ENCODE results near the gene UTP15. TPM values are rescaled to one million over a fixed set of nuclear protein-coding genes. Genes with fewer than 3 reads are reported as not detected.
A peak's percentile ranks its signal among the peaks of the same experiment; 100 is the strongest.

The UTP15 gene
- total RNA-seq, 4 donors from 2014 or later, result 8.3 to 26.9 (median 15.4) TPM

DNA sequence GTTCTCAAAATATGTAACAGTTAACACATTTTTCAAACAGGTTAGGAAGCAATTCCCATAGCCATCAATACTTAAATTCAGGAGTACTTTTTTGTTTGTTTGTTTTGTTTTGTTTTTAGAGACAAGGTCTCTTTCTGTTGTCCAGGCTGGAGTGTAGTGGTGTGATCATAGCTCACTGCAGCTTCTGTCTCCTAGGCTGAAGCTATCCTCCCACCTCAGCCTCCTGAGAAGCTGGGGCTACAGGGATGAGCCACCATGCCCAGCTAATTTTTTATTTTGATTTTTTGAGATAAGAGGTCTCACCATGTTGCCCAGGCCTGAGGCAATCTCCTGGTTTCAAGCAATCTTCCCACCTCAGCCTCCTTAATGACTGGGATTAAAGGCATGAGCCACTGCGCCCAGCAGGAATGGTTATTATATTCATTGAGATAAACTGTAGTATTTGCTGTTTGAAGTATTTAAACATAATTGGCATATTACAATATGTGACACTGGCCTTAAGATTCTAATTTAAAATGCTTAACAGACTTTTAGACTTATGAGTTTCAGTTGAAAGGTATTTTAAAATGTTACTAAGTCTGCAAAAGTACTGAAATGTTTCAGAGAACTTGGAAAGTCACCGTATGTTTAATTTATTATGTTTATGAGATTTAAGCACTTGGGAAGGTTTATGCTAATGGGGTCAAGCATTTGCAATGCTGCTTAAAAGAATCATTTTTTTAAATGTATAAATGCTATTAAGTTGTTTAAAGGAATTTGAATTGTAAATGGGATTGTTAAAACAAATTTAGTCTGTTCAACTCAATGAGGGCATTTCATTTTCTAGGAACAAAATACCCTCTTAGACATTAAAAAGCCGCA is 17.0 kb downstream of the UTP15 start:
- Histone ChIP-seq H3K27me3 (no peaks in the 10 kb centered on the region), H3K4me1 (no peaks in the 10 kb centered on the region), H3K4me3 (no peak overlapping the region), H3K36me3 (peaks cover 0 to 39% of the 10 kb centered on the region in 2 donors), H3K27ac (no peak overlapping the region), H3K9me3 (no peaks in the 10 kb centered on the region)
- TF ChIP-seq, protein P1, sequence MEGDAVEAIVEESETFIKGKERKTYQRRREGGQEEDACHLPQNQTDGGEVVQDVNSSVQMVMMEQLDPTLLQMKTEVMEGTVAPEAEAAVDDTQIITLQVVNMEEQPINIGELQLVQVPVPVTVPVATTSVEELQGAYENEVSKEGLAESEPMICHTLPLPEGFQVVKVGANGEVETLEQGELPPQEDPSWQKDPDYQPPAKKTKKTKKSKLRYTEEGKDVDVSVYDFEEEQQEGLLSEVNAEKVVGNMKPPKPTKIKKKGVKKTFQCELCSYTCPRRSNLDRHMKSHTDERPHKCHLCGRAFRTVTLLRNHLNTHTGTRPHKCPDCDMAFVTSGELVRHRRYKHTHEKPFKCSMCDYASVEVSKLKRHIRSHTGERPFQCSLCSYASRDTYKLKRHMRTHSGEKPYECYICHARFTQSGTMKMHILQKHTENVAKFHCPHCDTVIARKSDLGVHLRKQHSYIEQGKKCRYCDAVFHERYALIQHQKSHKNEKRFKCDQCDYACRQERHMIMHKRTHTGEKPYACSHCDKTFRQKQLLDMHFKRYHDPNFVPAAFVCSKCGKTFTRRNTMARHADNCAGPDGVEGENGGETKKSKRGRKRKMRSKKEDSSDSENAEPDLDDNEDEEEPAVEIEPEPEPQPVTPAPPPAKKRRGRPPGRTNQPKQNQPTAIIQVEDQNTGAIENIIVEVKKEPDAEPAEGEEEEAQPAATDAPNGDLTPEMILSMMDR (IDR thresholded peaks at IDR 0.05 in 4 of 5, conservative IDR thresholded peaks at IDR 0.05 in 1 of 5), result no peak
- TF ChIP-seq POLR2A (IDR thresholded peaks at IDR 0.05), result no peak
- DNase-seq, result no peak
- no peak for ATAC-seq
- in situ Hi-C loops (cut with MboI; ENCODE audit: low sequenced_read_pairs in 4 of 4) (loop anchor here in 1 of 4 donors (10.0 kb wide), 1 partner anchor 1062 kb away; the partner anchor contains the start of gene ENC1), intact Hi-C loops (cut with DNase I; ENCODE audit: low total_unique reads) (no loop called here)

DNA sequence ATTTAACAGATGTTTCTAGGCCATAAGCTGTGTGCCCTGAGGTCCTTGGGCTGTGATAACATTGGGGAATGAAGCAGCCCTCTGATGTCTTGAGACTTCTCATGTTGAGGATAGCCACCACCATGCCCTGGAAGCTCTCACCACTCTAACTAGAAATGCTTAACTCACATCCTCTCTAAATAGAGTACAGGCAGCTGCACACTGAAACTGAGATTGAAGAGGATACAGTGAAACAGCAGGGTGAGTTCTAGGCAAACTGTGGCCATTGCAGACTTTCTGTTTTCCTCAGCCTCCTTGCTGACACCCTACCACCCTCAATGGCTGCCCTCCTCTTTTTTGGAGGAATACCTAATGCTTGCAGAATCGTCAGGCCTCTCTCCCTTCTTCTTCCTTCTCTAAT is 22.4 kb downstream of the UTP15 start:
- in situ Hi-C loops (cut with MboI; ENCODE audit: low sequenced_read_pairs in 4 of 4), result loop anchor here in 1 of 4 donors (10.0 kb wide), 1 partner anchor 1057 kb away; the partner anchor contains the start of gene ENC1
- H3K27me3 ChIP-seq, result no peaks in the 10 kb centered on the region
- H3K36me3 ChIP-seq, result no peaks in the 10 kb centered on the region
- ATAC-seq, result no peak
- intact Hi-C loops (cut with DNase I; ENCODE audit: low total_unique reads), result no loop called here
- TF ChIP-seq POLR2A (IDR thresholded peaks at IDR 0.05), result no peak
- TF ChIP-seq, protein P1 (IDR thresholded peaks at IDR 0.05 in 4 of 5, conservative IDR thresholded peaks at IDR 0.05 in 1 of 5), result no peak
- no peaks in the 10 kb centered on the region for H3K4me1 ChIP-seq
- no peaks in the 10 kb centered on the region for H3K9me3 ChIP-seq
- no peak overlapping the region for H3K4me3 ChIP-seq
- H3K27ac ChIP-seq, result no peak overlapping the region
- no peak for DNase-seq

GRCh38 chr5:73591102-73591695 is 25.7 kb downstream of the UTP15 start:
- no peak overlapping the region for H3K4me3 ChIP-seq
- DNase-seq, result peak in 1 of 2 donors; percentile 35
- H3K4me1 ChIP-seq, result no peaks in the 10 kb centered on the region
- no peak overlapping the region for H3K27ac ChIP-seq
- no peaks in the 10 kb centered on the region for H3K36me3 ChIP-seq
- in situ Hi-C loops (cut with MboI; ENCODE audit: low sequenced_read_pairs in 4 of 4) (loop anchor here (5.0 kb wide), 1 partner anchor 201 kb away; no protein-coding TSS in a partner anchor), intact Hi-C loops (cut with DNase I; ENCODE audit: low total_unique reads) (loop anchor here (1.0 to 2.0 kb wide), 2 partner anchors 102 to 201 kb away; no protein-coding TSS in a partner anchor)
- no peaks in the 10 kb centered on the region for H3K27me3 ChIP-seq
- ATAC-seq, result peak; percentile 70 to 83
- TF ChIP-seq, protein P1 (IDR thresholded peaks at IDR 0.05 in 4 of 5, conservative IDR thresholded peaks at IDR 0.05 in 1 of 5), result peak; percentile 72 to 91 (median 79)
- no peak for TF ChIP-seq POLR2A (IDR thresholded peaks at IDR 0.05)
- no peaks in the 10 kb centered on the region for H3K9me3 ChIP-seq

DNA sequence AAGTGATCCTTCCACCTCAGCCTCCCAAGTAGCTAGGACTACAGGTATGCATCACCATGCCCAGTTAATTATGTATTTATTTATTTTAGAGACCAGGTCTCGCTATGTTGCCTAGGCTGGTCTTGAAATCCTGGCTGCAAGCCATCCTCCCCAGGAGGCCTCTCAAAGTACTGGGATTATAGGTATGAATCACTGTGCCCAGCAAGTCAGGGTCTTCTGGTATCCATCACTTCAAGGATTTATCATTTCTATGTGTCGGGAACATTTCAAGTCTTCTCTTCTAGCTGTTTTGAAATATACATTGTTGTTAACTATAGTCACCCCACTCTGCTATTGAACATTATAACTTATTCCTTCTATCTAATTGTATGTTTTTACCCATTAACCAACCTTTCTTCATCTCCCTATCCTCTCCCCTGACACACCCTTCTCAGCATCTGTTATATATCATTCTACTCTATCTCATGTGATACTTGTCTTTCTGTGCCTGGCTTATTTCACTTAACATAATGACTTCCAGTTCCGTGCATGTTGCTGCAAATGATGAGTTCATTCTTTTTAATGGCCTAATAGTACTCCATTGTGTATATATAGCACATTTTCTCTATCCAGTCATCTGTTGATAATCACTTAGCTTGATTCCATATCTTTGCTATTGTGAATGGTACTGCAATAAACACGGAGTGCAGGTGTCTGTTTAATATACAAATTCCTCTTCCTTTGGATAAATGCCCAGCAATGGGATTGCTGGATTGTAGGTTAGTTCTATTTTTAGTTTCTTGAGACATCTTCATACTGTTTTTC is 26.4 kb downstream of the UTP15 start:
- Histone ChIP-seq H3K4me1 (no peaks in the 10 kb centered on the region), H3K27ac (no peak overlapping the region), H3K9me3 (no peaks in the 10 kb centered on the region), H3K36me3 (no peaks in the 10 kb centered on the region), H3K4me3 (no peak overlapping the region), H3K27me3 (no peaks in the 10 kb centered on the region)
- TF ChIP-seq, protein P1 (IDR thresholded peaks at IDR 0.05 in 4 of 5, conservative IDR thresholded peaks at IDR 0.05 in 1 of 5), result no peak
- TF ChIP-seq POLR2A (IDR thresholded peaks at IDR 0.05), result no peak
- intact Hi-C loops (cut with DNase I; ENCODE audit: low total_unique reads), result loop anchor here (1.0 to 2.0 kb wide), 2 partner anchors 101 to 200 kb away; no protein-coding TSS in a partner anchor
- ATAC-seq (no peak), DNase-seq (no peak)
- in situ Hi-C loops (cut with MboI; ENCODE audit: low sequenced_read_pairs in 4 of 4), result loop anchor here (5.0 kb wide), 1 partner anchor 200 kb away; no protein-coding TSS in a partner anchor

All from gastrocnemius medialis (tissue), 4 donors.